HL-60 (cell line): ENCODE measurements around the gene ZNF316.

Source experiments
- CTCF ChIP-seq: IDR thresholded peaks from one replicate; pipeline ENCODE4 v1.5.1; 2011; ENCODE audit warnings: low read length, control low read depth, inconsistent platforms; ENCODE audit not compliant: insufficient read depth
- GABPA ChIP-seq: IDR thresholded peaks from 2 replicates; pipeline ENCODE4 v1.6.1; 2012; ENCODE audit warnings: low read depth
- POLR2AphosphoS5 ChIP-seq: IDR thresholded peaks from 2 replicates; pipeline ENCODE4 v1.6.1; 2012; ENCODE audit warnings: low read depth
- TF ChIP-seq, protein P1 (sequence below): IDR thresholded peaks from 2 replicates; pipeline ENCODE4 v1.6.1; 2012; ENCODE audit warnings: low read depth; ENCODE audit not compliant: insufficient replicate concordance

- TF ChIP-seq CTCF (no peak), POLR2AphosphoS5 (no peak), GABPA (no peak)
- TF ChIP-seq, protein P1, sequence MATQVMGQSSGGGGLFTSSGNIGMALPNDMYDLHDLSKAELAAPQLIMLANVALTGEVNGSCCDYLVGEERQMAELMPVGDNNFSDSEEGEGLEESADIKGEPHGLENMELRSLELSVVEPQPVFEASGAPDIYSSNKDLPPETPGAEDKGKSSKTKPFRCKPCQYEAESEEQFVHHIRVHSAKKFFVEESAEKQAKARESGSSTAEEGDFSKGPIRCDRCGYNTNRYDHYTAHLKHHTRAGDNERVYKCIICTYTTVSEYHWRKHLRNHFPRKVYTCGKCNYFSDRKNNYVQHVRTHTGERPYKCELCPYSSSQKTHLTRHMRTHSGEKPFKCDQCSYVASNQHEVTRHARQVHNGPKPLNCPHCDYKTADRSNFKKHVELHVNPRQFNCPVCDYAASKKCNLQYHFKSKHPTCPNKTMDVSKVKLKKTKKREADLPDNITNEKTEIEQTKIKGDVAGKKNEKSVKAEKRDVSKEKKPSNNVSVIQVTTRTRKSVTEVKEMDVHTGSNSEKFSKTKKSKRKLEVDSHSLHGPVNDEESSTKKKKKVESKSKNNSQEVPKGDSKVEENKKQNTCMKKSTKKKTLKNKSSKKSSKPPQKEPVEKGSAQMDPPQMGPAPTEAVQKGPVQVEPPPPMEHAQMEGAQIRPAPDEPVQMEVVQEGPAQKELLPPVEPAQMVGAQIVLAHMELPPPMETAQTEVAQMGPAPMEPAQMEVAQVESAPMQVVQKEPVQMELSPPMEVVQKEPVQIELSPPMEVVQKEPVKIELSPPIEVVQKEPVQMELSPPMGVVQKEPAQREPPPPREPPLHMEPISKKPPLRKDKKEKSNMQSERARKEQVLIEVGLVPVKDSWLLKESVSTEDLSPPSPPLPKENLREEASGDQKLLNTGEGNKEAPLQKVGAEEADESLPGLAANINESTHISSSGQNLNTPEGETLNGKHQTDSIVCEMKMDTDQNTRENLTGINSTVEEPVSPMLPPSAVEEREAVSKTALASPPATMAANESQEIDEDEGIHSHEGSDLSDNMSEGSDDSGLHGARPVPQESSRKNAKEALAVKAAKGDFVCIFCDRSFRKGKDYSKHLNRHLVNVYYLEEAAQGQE, result no peak
Measured at GRCh38 chr7:6642239-6642839, 5.2 kb downstream of the ZNF316 start.
